SU-DHL-6 (cell line): ENCODE data around the gene NEUROD2.

Experiments used
- H2AFZ ChIP-seq: fragments of 200-600 bp; sonication (generic); 2 replicates; pipeline ENCODE4 v1.6.1; 2014; ENCODE audit warnings: low read depth, mild to moderate bottlenecking, moderate library complexity, mixed read lengths, antibody characterized with exemption, low read length; ENCODE audit not compliant: severe bottlenecking
- H3F3A ChIP-seq: fragments of 200-600 bp; shearing (Covaris generic); 2 replicates; pipeline ENCODE4 v1.6.0; 2016; ENCODE audit warnings: antibody characterized with exemption, mild to moderate bottlenecking; ENCODE audit not compliant: insufficient read depth
- H3K27ac ChIP-seq: fragments of 200-600 bp; sonication (generic); 2 replicates; pipeline ENCODE4 v1.5.1; 2016; ENCODE audit warnings: low read depth, mild to moderate bottlenecking, low read length, moderate library complexity, mixed read lengths
- H3K27me3 ChIP-seq: fragments of 200-600 bp; sonication (generic), shearing (Covaris generic); 2 replicates; pipeline ENCODE4 v1.6.0; 2014; ENCODE audit warnings: mild to moderate bottlenecking, low read length
- H3K36me3 ChIP-seq: fragments of 200-600 bp; sonication (generic); 2 replicates; pipeline ENCODE4 v1.6.1; 2014; ENCODE audit warnings: mild to moderate bottlenecking, low read length, mixed read lengths
- H3K4me2 ChIP-seq: fragments of 300-600, 200-600 bp; shearing (Covaris generic), sonication (generic); 2 replicates; pipeline ENCODE4 v1.6.0; 2014; ENCODE audit warnings: low read length, low read depth, mild to moderate bottlenecking; ENCODE audit not compliant: poor library complexity, severe bottlenecking
- H3K4me3 ChIP-seq: fragments of 200-600 bp; sonication (generic); 2 replicates; pipeline ENCODE4 v1.5.1; 2014; ENCODE audit warnings: antibody characterized with exemption, low read length, mild to moderate bottlenecking, mixed read lengths; ENCODE audit not compliant: insufficient read depth, poor library complexity, severe bottlenecking
- H3K79me2 ChIP-seq: fragments of 200-600 bp; sonication (generic); 2 replicates; pipeline ENCODE4 v1.6.1; 2014; ENCODE audit warnings: mild to moderate bottlenecking, low read length, moderate library complexity; ENCODE audit not compliant: insufficient read depth
- H3K9ac ChIP-seq: fragments of 200-600 bp; sonication (generic); 2 replicates; pipeline ENCODE4 v1.7.0; 2014; ENCODE audit warnings: mild to moderate bottlenecking, low read length
- H3K9me2 ChIP-seq: fragments of 200-600 bp; sonication (generic); replicated peaks from 2 replicates; pipeline ENCODE4 v1.6.1; 2014; ENCODE audit warnings: low read length; ENCODE audit not compliant: insufficient read depth
- H3K9me3 ChIP-seq: fragments of 200-600 bp; sonication (generic); 2 replicates; pipeline ENCODE4 v1.6.1; 2014; ENCODE audit warnings: low read length, mixed read lengths; ENCODE audit not compliant: insufficient read depth
- H4K20me1 ChIP-seq: fragments of 200-600 bp; sonication (generic); 2 replicates; pipeline ENCODE4 v1.6.1; 2014; ENCODE audit warnings: low read depth, mild to moderate bottlenecking, antibody characterized with exemption, low read length, moderate library complexity, mixed read lengths
- CTCF ChIP-seq: fragments of 200-600 bp; sonication (generic); IDR thresholded peaks from one replicate; pipeline ENCODE4 v1.5.1; 2017; ENCODE audit warnings: antibody characterized with exemption, mild to moderate bottlenecking, low read length, moderate library complexity; ENCODE audit not compliant: insufficient read depth, poor library complexity, severe bottlenecking
- EZH2phosphoT487 ChIP-seq: fragments of 200-600 bp; sonication (generic), shearing (Covaris generic); conservative IDR thresholded peaks from 2 replicates; pipeline ENCODE4 v1.6.1; 2018; ENCODE audit warnings: mild to moderate bottlenecking, antibody characterized with exemption, low read length, moderate library complexity, mixed read lengths

NEUROD2 gene

GRCh38 chr17:39629898-39630297 lies 22.2 kb upstream of the NEUROD2 start:
- H3K4me2 ChIP-seq = no peak overlapping the region
- no peaks in the 10 kb centered on the region for H3K9me2 ChIP-seq
- H3K36me3 ChIP-seq = no peaks in the 10 kb centered on the region
- no peak overlapping the region for H3K9ac ChIP-seq
- no peaks in the 10 kb centered on the region for H3K79me2 ChIP-seq
- no peaks in the 10 kb centered on the region for H4K20me1 ChIP-seq
- TF ChIP-seq EZH2phosphoT487 (no peak), CTCF (no peak)
- no peaks in the 10 kb centered on the region for H3K9me3 ChIP-seq
- H3K27me3 ChIP-seq = no peaks in the 10 kb centered on the region
- no peak overlapping the region for H3K4me3 ChIP-seq
- H3K27ac ChIP-seq = no peak overlapping the region
- H3F3A ChIP-seq = no peaks in the 10 kb centered on the region
- H2AFZ ChIP-seq = no peak overlapping the region

- Histone ChIP-seq H3K9ac (no peak overlapping the region), H3K9me3 (no peaks in the 10 kb centered on the region), H2AFZ (no peak overlapping the region), H3F3A (no peaks in the 10 kb centered on the region), H3K36me3 (no peaks in the 10 kb centered on the region), H3K9me2 (no peaks in the 10 kb centered on the region), H3K4me2 (no peak overlapping the region), H3K79me2 (no peaks in the 10 kb centered on the region), H4K20me1 (no peaks in the 10 kb centered on the region), H3K27ac (no peak overlapping the region), H3K4me3 (no peak overlapping the region), H3K27me3 (no peaks in the 10 kb centered on the region)
- TF ChIP-seq CTCF (no peak), EZH2phosphoT487 (no peak)
Measured at GRCh38 chr17:39629494-39629880, 21.8 kb upstream of the NEUROD2 start.

GRCh38 chr17:39628655-39629493 lies 21.2 kb upstream of the NEUROD2 start:
- H4K20me1 ChIP-seq = no peaks in the 10 kb centered on the region
- H3K27ac ChIP-seq = no peak overlapping the region
- no peak overlapping the region for H2AFZ ChIP-seq
- no peak for TF ChIP-seq EZH2phosphoT487
- H3F3A ChIP-seq = no peaks in the 10 kb centered on the region
- no peak overlapping the region for H3K9ac ChIP-seq
- no peaks in the 10 kb centered on the region for H3K27me3 ChIP-seq
- no peaks in the 10 kb centered on the region for H3K9me3 ChIP-seq
- no peaks in the 10 kb centered on the region for H3K79me2 ChIP-seq
- no peak overlapping the region for H3K4me2 ChIP-seq
- H3K9me2 ChIP-seq = no peaks in the 10 kb centered on the region
- no peaks in the 10 kb centered on the region for H3K36me3 ChIP-seq
- no peak overlapping the region for H3K4me3 ChIP-seq

GRCh38 chr17:39627712-39628516 lies 20.2 kb upstream of the NEUROD2 start:
- H3K27me3 ChIP-seq = no peaks in the 10 kb centered on the region
- no peak overlapping the region for H2AFZ ChIP-seq
- no peaks in the 10 kb centered on the region for H4K20me1 ChIP-seq
- no peaks in the 10 kb centered on the region for H3K9me2 ChIP-seq
- no peak overlapping the region for H3K27ac ChIP-seq
- no peaks in the 10 kb centered on the region for H3K36me3 ChIP-seq
- no peaks in the 10 kb centered on the region for H3K9me3 ChIP-seq
- no peak overlapping the region for H3K9ac ChIP-seq
- H3F3A ChIP-seq = no peaks in the 10 kb centered on the region
- TF ChIP-seq EZH2phosphoT487 = no peak
- TF ChIP-seq CTCF = no peak
- H3K4me2 ChIP-seq = no peak overlapping the region
- H3K79me2 ChIP-seq = no peaks in the 10 kb centered on the region
- no peak overlapping the region for H3K4me3 ChIP-seq
